ENCODE results near the gene VTCN1.

The VTCN1 gene

DNA sequence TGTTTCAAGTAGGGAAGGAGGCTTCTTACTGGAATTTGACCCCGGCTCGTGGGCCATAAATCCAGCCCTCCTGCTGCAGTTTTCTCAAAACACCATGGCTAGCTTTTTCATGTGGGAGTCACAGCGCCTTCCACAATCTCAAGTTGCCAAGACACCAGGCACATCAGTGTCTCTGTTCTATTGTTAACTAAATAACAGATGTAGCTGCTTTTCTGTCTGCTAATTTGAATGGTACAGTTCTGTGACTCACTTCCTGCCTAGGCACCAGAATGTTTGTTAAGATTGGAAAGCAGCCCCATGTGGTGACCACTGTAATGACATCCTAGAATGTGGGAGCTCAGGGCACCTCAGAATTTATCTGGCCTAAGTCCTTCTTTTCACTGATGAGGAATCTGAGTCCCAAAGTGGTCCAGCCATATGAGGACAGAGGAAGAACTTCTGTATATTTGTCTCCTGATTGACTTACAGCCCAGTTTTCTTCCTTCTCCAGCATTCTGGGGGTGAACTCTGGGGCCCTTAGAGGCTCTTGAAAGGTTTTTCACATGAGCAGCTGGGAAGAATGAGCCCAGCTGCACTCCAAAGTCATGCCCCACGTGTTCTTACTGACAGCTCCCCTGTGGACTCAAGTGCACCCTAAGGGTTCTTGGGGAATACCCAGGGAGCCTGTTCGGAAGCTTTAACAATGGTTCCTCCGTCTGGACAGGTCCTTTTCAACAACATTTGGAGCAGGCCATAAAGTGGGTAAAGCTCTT, 116.7 kb downstream of the VTCN1 start:
- no peak for DNase-seq

Data from activated gamma-delta T cell (primary cell).